T-helper 1 cell treated with Interleukin-12 subunit alpha and Interleukin-12 subunit beta and Interleukin-4 antibody, amounts not matched to agents 30 μg/mL and 1 μg/mL, for 36 hours (primary cell): ENCODE measurements around the gene ATF1.

Experiments used
- H3K27ac Mint-ChIP-seq: one replicate; pipeline ENCODE4 v1.8.0; 2021; ENCODE audit warnings: mild to moderate bottlenecking, mixed read lengths
- H3K27me3 Mint-ChIP-seq: one replicate; pipeline ENCODE4 v1.8.0; 2021; ENCODE audit warnings: low read depth, mixed read lengths
- H3K36me3 Mint-ChIP-seq: one replicate; pipeline ENCODE4 v1.8.0; 2021; ENCODE audit warnings: low read depth, mixed read lengths
- H3K4me1 Mint-ChIP-seq: one replicate; pipeline ENCODE4 v1.8.0; 2021; ENCODE audit warnings: low read depth, mixed read lengths
- H3K4me3 Mint-ChIP-seq: one replicate; pipeline ENCODE4 v1.8.0; 2021; ENCODE audit warnings: mild to moderate bottlenecking, moderate library complexity, mixed read lengths
- H3K9me3 Mint-ChIP-seq: one replicate; pipeline ENCODE4 v1.8.0; 2021; ENCODE audit warnings: mixed read lengths

ATF1 gene

GRCh38 chr12:50763639-50764285 lies at the start of gene ATF1:
Gene ATF1, plus strand, starts transcription at chr12:50764101. Its CDS starts 16,045 bp downstream, at chr12:50780146.
- Mint-ChIP-seq H3K9me3 (no peaks in the 10 kb centered on the region), H3K4me3 (peak within 1 kb of the TSS; percentile 96), H3K27ac (peak within 1 kb of the TSS; percentile 98), H3K4me1 (peaks cover 29% of the 10 kb centered on the region), H3K36me3 (peaks cover 10% of the 10 kb centered on the region), H3K27me3 (no peaks in the 10 kb centered on the region)

DNA sequence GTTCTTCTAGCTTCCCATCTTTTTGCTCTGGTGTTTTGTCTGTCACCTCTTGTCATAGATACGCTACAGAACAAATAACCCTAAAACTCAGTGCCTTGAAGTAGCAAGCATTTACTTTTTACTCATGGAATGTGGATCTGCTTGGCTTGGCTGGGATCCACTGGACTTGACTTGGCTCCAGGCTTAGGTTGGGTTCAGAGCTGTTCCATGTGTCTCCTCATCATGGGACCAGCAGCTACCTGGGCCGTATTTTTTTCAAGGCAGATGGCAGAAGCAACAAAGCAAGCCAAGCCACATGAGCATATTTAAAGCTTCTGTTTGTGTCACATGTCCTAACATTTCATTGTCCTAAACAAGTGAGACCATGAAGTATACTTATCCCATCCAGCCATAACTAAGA lies 48.7 kb upstream of the ATF1 start:
- no peaks in the 10 kb centered on the region for H3K4me1 Mint-ChIP-seq
- peaks cover 20% of the 10 kb centered on the region for H3K36me3 Mint-ChIP-seq
- no peaks in the 10 kb centered on the region for H3K27me3 Mint-ChIP-seq
- H3K4me3 Mint-ChIP-seq, result no peak overlapping the region
- H3K27ac Mint-ChIP-seq, result no peak overlapping the region
- H3K9me3 Mint-ChIP-seq, result no peaks in the 10 kb centered on the region

DNA sequence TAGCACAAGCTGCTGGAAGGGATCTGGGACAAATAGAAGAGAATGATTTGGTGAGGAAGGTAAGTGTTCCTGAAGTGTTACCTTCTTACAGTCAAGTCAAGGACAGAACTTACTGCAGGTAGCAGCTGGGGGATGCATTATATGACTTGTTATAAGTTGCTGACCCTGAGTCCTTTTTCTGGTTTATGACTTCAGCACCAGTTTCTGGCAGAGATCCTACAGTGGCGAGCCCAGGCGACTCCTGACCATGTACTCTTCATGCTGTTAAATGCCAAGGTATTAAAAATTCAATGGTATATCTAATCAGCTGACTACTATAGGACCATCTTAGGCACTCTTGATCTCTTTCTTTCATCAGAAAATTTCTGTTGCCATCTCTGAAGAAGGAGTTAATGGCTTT lies 45.1 kb upstream of the ATF1 start:
- H3K9me3 Mint-ChIP-seq, result no peaks in the 10 kb centered on the region
- peaks cover 30% of the 10 kb centered on the region for H3K36me3 Mint-ChIP-seq
- H3K4me1 Mint-ChIP-seq, result peaks cover 6% of the 10 kb centered on the region
- no peak overlapping the region for H3K4me3 Mint-ChIP-seq
- no peak overlapping the region for H3K27ac Mint-ChIP-seq
- no peaks in the 10 kb centered on the region for H3K27me3 Mint-ChIP-seq

DNA sequence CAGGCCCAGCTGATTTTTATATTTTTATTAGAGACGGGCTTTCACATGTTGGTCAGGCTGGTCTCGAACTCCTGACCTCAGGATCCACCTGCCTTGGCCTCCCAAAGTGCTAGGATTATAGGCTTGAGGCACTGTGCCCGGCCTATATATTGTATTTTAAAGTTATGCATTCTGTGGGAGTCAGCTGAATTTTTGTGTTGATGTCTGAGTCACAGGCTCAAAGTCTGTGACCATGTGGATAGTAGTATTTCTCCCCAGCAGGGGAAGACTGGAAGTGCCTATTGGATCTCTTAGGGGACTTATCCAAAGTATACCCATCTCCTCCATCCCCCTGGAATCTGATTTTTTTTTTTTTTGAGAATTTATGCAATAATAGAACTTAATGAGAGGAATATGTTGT lies 43.8 kb upstream of the ATF1 start:
- Mint-ChIP-seq H3K4me3 (no peak overlapping the region), H3K27me3 (no peaks in the 10 kb centered on the region), H3K9me3 (no peaks in the 10 kb centered on the region), H3K27ac (no peak overlapping the region), H3K36me3 (peaks cover 32% of the 10 kb centered on the region), H3K4me1 (peaks cover 6% of the 10 kb centered on the region)

GRCh38 chr12:50720501-50720900 lies 43.4 kb upstream of the ATF1 start:
- Mint-ChIP-seq H3K27me3 (no peaks in the 10 kb centered on the region), H3K9me3 (no peaks in the 10 kb centered on the region), H3K4me3 (no peak overlapping the region), H3K4me1 (peaks cover 6% of the 10 kb centered on the region), H3K36me3 (peaks cover 32% of the 10 kb centered on the region), H3K27ac (no peak overlapping the region)

GRCh38 chr12:50723865-50724264 lies 40.0 kb upstream of the ATF1 start:
- H3K9me3 Mint-ChIP-seq, result no peaks in the 10 kb centered on the region
- H3K4me3 Mint-ChIP-seq, result no peak overlapping the region
- H3K36me3 Mint-ChIP-seq, result peaks cover 40% of the 10 kb centered on the region
- H3K4me1 Mint-ChIP-seq, result peaks cover 6% of the 10 kb centered on the region
- no peak overlapping the region for H3K27ac Mint-ChIP-seq
- no peaks in the 10 kb centered on the region for H3K27me3 Mint-ChIP-seq

GRCh38 chr12:50725011-50725942 lies 38.6 kb upstream of the ATF1 start:
- Mint-ChIP-seq H3K4me3 (no peak overlapping the region), H3K4me1 (peaks cover 6% of the 10 kb centered on the region), H3K9me3 (no peaks in the 10 kb centered on the region), H3K36me3 (peaks cover 47% of the 10 kb centered on the region), H3K27me3 (no peaks in the 10 kb centered on the region), H3K27ac (no peak overlapping the region)

DNA sequence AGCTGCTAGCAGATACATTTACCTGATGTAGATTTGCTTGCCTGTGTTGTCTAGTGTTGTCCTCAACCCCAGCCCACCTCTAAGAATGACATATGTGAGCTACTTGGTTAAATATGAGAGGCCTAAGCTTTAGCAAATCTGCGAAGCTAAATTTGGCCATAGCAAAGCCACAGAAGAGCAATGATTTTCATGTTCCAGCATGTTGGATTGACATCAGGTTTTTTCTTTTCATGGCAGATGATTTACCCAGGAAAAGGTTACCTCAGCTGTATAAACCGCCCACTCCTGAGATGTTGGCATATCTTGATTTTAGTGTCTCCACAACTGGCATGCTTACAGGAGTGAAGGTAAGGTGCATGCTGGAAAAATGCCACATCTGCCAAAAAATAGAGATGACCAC lies 36.4 kb upstream of the ATF1 start:
- Mint-ChIP-seq H3K4me3 (no peak overlapping the region), H3K36me3 (peaks cover 56% of the 10 kb centered on the region), H3K4me1 (peaks cover 4% of the 10 kb centered on the region), H3K27me3 (no peaks in the 10 kb centered on the region), H3K9me3 (no peaks in the 10 kb centered on the region), H3K27ac (no peak overlapping the region)

GRCh38 chr12:50728417-50728816 lies 35.5 kb upstream of the ATF1 start:
- Mint-ChIP-seq H3K9me3 (no peaks in the 10 kb centered on the region), H3K4me1 (no peaks in the 10 kb centered on the region), H3K36me3 (peaks cover 50% of the 10 kb centered on the region), H3K4me3 (no peak overlapping the region), H3K27me3 (no peaks in the 10 kb centered on the region), H3K27ac (no peak overlapping the region)

DNA sequence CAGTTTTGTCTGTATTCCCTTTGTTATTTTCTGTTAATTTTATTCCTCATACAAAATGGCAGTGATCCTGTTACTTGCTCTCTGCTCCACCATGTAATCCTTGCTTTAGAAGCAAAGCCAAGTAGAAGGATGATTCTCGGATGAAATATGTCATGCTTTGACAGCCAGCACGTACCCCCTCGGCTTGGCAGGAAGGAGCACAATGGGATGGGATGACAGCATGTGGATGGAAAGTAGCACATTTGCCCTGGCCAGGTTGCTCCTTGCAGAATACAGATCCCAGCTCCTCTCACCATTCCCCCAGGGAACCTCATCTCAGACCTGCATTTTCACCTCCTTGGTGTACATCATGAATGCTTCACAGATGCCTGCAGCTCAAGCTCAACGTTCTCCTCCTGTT lies 35.1 kb upstream of the ATF1 start:
- Mint-ChIP-seq H3K4me3 (no peak overlapping the region), H3K9me3 (no peaks in the 10 kb centered on the region), H3K36me3 (peaks cover 46% of the 10 kb centered on the region), H3K27me3 (no peaks in the 10 kb centered on the region), H3K4me1 (no peaks in the 10 kb centered on the region), H3K27ac (no peak overlapping the region)

DNA sequence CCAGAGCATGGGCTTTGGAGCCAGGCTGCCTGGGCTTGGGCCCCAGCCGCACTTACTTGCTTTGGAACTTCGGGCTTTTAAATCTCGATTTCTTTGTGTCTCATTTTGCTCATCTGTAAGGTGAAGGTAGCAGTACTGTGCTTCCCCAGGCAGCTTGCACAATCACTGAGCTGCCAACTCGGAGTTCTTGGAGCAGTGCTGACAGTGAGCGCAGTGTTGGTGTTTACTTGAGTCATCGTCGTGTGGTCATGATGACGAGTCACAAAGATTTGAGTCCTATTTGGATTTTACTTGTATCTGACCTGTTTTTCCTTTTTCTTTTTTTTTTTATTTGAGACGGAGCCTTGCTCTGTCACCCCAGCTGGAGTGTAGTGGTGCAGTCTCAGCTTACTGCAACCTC lies 31.3 kb upstream of the ATF1 start:
- H3K36me3 Mint-ChIP-seq, result peaks cover 48% of the 10 kb centered on the region
- no peaks in the 10 kb centered on the region for H3K27me3 Mint-ChIP-seq
- no peak overlapping the region for H3K4me3 Mint-ChIP-seq
- no peak overlapping the region for H3K27ac Mint-ChIP-seq
- H3K4me1 Mint-ChIP-seq, result no peaks in the 10 kb centered on the region
- H3K9me3 Mint-ChIP-seq, result no peaks in the 10 kb centered on the region

GRCh38 chr12:50733706-50734105 lies 30.2 kb upstream of the ATF1 start:
- Mint-ChIP-seq H3K36me3 (peaks cover 43% of the 10 kb centered on the region), H3K4me3 (no peak overlapping the region), H3K9me3 (no peaks in the 10 kb centered on the region), H3K27me3 (no peaks in the 10 kb centered on the region), H3K4me1 (no peaks in the 10 kb centered on the region), H3K27ac (no peak overlapping the region)

DNA sequence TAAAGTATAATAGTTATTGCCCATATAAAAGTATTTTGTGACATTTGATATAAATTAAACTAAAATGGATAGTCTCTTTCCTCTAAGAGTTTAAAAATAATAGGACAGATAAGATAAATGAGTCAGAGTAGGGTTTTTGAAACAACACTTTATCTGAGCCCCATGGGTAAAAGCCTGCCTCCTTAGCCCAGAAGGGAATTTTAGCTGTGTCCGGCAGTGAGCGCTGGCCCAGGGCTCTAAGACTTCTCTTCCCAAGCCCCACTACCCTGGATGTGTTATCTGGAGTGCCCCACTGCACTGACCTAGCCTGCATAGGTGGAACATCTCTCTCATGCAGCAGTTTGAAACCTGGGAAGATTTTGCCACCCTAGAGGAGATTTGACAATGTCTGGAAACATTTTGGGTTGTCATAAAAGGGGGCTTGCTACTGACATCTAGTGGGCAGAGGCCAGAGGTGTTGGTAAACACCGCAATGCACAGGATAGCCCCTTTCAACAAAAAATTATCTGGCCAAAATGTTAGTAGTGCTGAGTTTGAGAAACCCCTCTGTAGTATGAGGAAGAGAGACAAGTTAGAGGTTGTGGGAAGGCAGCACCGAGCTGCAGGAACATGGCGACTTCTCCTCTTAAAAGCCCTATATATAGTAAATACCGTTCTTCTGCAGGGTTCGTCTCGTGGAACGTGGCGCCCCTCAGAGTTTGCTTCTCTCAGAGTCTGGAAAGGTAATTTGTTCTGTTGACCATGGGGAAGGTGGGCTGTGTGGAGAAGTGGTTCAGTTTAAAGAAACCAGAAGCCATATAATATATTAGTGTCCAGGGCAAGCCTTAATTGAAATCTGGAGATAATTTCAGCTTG lies 29.3 kb upstream of the ATF1 start:
- Mint-ChIP-seq H3K36me3 (peaks cover 46% of the 10 kb centered on the region), H3K27me3 (no peaks in the 10 kb centered on the region), H3K4me3 (no peak overlapping the region), H3K9me3 (no peaks in the 10 kb centered on the region), H3K4me1 (no peaks in the 10 kb centered on the region), H3K27ac (peak overlapping the region; percentile 1)

DNA sequence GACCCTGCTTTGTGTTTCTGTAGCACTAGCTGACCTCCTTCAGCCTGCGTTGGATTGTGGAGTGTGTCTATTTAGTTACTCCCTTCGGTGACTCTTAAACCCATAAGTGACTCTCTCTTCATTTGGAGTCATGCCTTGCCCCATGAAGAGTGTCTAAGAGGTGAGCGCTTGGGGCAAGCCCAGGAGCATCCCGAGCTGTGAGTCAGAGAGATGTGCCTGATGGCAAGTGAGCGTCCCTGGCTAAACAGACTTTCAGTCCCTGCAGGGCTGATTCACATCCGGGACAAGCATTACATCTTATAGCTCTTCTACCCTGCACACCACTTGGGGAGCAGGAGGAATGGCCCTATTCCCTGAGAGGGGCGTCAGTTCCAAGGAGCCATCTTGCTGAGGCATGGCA lies 24.3 kb upstream of the ATF1 start:
- Mint-ChIP-seq H3K27me3 (no peaks in the 10 kb centered on the region), H3K4me1 (no peaks in the 10 kb centered on the region), H3K9me3 (no peaks in the 10 kb centered on the region), H3K27ac (no peak overlapping the region), H3K36me3 (peaks cover 51% of the 10 kb centered on the region), H3K4me3 (no peak overlapping the region)
